Mononuclear cell (primary cell): ENCODE data around the gene SLC9A8. TPM values are rescaled to one million over a fixed set of nuclear protein-coding genes. Genes with fewer than 3 reads are reported as not detected.
"Not testable (repeated sequence)": the region's sequence is repeated elsewhere in the genome, so short reads cannot be mapped to it uniquely, and the experiment has no call there.

Experiments
- H3K27me3 ChIP-seq: 2 replicates; pipeline ENCODE4 v1.6.0; 2011; ENCODE audit warnings: low read length, control low read depth; ENCODE audit not compliant: insufficient read depth
- H3K4me1 ChIP-seq: 2 replicates; pipeline ENCODE4 v1.5.1; 2011; ENCODE audit warnings: mild to moderate bottlenecking, low read length, control low read depth; ENCODE audit not compliant: insufficient read depth
- H3K4me3 ChIP-seq: 2 replicates; pipeline ENCODE4 v1.5.1; 2011; ENCODE audit warnings: mild to moderate bottlenecking, low read length, moderate library complexity
- H3K9me3 ChIP-seq: 2 replicates; pipeline ENCODE4 v1.5.1; 2011; ENCODE audit warnings: low read depth, mild to moderate bottlenecking, control low read depth, low read length
- total RNA-seq: library from RNA; depleted of rRNA; stranded (reverse); fragments of >200 nt; gene quantifications from one replicate; pipeline ENCODE4 v1.2.3, GENCODE V29; 2012

Gene SLC9A8
- total RNA-seq, 1 donor, result 34.5 TPM

- peaks cover 55% of the 10 kb centered on the region for H3K4me1 ChIP-seq
These were observed 15.9 kb upstream of the SLC9A8 start for GRCh38 chr20:49796600-49797343.

DNA sequence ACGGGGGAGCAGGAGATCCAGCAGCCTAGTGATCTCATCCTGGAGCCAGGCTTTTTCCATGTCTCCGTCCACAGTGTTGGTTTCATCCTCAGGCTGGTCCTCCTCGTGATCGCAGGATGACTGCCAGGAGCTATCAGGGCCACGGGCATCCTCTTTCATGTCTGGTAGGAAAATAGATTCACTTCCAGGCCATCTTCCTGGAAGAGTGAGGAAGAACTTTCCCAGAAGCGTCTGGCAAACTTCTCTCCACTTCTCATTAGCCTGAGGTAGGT is 15.3 kb upstream of the SLC9A8 start:
- H3K27me3 ChIP-seq, result no peaks in the 10 kb centered on the region
- no peak overlapping the region for H3K4me3 ChIP-seq
- H3K4me1 ChIP-seq, result peaks cover 55% of the 10 kb centered on the region
- H3K9me3 ChIP-seq, result no peaks in the 10 kb centered on the region

More at GRCh38 chr20:49796600-49797343, 15.9 kb upstream of the SLC9A8 start:
- H3K4me3 ChIP-seq, result no peak overlapping the region
- no peaks in the 10 kb centered on the region for H3K9me3 ChIP-seq
- no peaks in the 10 kb centered on the region for H3K27me3 ChIP-seq

DNA sequence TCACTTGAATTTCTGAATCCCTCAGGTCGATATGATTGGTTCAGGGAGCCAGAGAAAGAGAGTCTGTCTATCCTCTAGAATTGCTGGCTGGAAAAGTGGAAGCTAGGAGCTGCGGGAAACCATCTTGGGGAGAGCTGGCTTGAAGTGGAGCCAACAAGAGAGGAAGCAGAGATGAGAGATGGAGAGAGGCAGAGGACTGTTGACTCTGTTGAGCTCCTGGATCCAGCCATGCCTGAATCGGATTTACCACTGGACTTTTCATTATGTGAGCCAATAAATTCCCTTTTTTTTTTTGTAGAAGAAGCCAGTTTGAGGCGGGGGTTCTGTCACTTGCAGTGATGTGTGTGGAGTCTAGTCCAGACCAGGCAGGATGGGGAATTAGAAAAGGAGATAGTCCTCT is 13.9 kb upstream of the SLC9A8 start:
- peaks cover 58% of the 10 kb centered on the region for H3K4me1 ChIP-seq
- H3K27me3 ChIP-seq, result no peaks in the 10 kb centered on the region
- no peak overlapping the region for H3K4me3 ChIP-seq
- no peaks in the 10 kb centered on the region for H3K9me3 ChIP-seq

DNA sequence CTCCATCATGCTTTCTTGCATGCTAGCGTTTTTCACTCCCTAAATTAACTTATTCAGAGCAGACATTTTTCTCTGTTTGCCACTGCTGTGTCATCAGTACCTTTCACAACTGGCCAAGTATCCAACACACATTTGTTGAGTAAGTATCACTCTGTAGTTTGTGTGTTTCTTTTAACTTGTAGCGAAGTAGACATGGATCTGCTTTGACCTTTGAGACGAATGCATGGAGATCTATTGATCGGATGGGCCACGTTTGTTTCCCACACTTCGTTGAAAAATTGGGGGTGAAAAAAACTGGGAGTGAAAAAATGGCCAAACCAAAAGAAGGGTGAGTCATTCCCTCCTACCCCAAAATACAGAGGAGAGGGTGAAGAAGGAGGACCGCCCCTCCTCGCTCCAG is 12.9 kb upstream of the SLC9A8 start:
- H3K27me3 ChIP-seq, result no peaks in the 10 kb centered on the region

GRCh38 chr20:49803418-49803817 is 9.2 kb upstream of the SLC9A8 start:
- Histone ChIP-seq H3K27me3 (no peaks in the 10 kb centered on the region), H3K4me1 (peaks cover 44% of the 10 kb centered on the region), H3K9me3 (no peaks in the 10 kb centered on the region), H3K4me3 (no peak overlapping the region)

More for the DNA sequence above, 12.9 kb upstream of the SLC9A8 start:
- Histone ChIP-seq H3K4me3 (no peak overlapping the region), H3K4me1 (peaks cover 48% of the 10 kb centered on the region), H3K9me3 (no peaks in the 10 kb centered on the region)

- Histone ChIP-seq H3K27me3 (no peaks in the 10 kb centered on the region), H3K4me1 (peaks cover 50% of the 10 kb centered on the region), H3K9me3 (no peaks in the 10 kb centered on the region), H3K4me3 (no peak overlapping the region)
These were observed 8.3 kb upstream of the SLC9A8 start for GRCh38 chr20:49804364-49804763.

DNA sequence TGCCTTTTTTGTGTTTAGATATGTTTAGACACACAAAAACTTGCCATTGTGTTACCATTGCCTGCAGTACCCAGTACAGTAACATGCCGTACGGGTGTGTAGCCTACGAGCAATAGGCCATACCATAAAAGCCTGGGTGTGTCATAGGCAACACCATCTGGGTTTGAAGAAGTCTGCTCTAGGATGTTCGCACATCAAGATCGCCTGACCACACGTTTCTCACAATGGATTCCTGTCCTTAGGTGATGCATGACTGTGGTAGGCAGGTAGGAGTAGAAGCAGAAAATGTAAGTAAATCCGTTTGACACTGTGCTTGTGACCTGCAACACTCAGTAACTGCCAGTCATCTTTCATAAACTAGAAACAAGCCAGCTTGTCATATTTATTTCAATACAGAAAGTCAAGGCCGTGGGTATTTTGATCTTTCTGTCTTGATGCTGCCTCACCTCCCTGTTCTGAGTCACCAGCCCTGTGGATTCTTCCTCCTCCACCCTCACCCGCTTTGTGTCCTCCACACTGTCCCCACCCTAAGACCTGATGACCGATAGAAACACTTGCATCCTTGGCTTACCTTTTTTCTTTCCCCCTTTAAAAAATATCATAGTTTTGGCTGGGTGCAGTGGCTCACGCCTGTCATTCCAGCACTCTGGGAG is 7.3 kb upstream of the SLC9A8 start:
- H3K4me3 ChIP-seq, H3K9me3 ChIP-seq, H3K27me3 ChIP-seq: not testable (repeated sequence)
- H3K4me1 ChIP-seq, result peaks cover 41% of the 10 kb centered on the region

DNA sequence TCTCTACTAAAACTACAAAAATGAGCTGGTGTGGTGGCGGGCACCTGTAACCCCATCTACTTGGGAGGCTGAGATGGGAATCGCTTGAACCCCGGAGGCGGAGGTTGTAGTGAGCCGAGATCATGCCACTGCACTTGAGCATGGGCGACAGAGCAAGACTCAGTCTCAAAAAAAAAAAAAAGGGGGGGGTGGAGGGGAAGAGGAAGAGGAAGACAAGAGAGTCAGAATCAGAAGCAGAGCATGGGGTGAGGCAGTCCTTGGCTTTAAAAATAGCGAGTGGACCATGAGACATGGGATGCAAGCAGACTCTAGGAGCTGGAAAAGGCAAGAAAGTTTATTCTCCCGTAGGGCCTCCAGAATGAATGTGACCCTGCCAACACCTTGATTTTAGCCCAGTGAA is 3.9 kb upstream of the SLC9A8 start:
- H3K27me3 ChIP-seq, result no peaks in the 10 kb centered on the region
- no peak overlapping the region for H3K4me3 ChIP-seq
- H3K9me3 ChIP-seq, result no peaks in the 10 kb centered on the region
- peaks cover 28% of the 10 kb centered on the region for H3K4me1 ChIP-seq

DNA sequence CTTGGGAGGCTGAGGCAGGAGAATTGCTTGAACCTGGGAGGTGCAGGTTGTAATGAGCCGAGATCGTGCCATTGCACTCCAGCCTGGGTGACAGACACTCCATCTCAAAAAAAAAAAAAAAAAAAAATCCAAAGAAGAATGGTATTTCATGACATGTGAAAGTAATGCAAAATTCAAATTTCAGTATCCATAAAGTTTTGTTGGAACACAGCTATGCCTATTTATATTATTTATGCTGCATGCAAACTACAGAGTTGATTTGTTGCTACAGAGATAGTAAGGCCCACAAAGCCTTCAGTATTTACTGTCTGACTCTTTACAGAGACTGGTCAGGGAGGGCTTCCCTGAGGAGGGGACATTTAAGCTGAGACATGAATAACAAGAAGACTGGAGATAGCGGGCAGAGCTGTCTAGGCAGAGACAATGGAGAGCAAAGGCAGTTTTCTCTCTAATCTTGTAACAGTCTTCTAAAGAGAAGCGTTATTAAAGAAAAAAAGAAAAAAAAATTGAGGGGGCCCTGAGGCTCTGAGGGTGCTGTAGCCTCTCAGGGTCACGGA is 2.7 kb upstream of the SLC9A8 start:
- Histone ChIP-seq H3K9me3 (no peaks in the 10 kb centered on the region), H3K4me1 (peaks cover 38% of the 10 kb centered on the region), H3K27me3 (no peaks in the 10 kb centered on the region), H3K4me3 (no peak overlapping the region)

DNA sequence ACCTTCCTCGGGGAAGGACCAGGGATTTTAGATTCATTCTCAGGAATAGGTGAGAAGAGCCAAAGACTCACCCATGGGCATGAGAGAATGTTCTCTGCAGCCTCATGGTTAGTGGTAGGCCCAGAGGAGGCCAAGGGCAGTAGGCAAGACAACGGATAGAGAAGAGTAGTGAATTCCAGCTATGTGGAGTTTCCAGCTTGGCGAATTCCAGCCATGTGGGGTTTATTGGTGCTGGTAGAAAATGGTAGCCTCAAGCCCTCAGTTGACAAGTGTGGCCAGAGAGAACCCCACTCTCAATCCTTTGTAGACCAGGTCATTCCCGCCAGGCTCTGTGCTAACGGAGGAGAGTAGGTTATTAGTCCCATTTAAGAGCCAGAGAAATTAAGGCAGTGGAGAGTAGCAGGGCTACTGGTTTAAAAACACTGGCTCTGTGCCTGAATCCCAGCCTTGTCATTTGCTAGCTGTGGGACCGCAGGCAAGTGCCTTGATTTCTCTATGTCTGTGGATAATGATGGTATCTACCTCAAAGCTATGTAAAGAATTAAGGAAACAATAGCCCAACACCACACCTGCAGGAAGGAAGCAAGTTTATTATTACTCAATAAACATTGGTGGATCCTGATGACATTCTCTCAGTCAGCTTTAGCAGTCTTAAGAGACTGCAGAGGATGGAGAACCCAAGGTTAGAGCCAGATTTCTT is 2.0 kb upstream of the SLC9A8 start:
- no peaks in the 10 kb centered on the region for H3K27me3 ChIP-seq
- peaks cover 36% of the 10 kb centered on the region for H3K4me1 ChIP-seq
- no peak overlapping the region for H3K4me3 ChIP-seq
- H3K9me3 ChIP-seq, result no peaks in the 10 kb centered on the region

DNA sequence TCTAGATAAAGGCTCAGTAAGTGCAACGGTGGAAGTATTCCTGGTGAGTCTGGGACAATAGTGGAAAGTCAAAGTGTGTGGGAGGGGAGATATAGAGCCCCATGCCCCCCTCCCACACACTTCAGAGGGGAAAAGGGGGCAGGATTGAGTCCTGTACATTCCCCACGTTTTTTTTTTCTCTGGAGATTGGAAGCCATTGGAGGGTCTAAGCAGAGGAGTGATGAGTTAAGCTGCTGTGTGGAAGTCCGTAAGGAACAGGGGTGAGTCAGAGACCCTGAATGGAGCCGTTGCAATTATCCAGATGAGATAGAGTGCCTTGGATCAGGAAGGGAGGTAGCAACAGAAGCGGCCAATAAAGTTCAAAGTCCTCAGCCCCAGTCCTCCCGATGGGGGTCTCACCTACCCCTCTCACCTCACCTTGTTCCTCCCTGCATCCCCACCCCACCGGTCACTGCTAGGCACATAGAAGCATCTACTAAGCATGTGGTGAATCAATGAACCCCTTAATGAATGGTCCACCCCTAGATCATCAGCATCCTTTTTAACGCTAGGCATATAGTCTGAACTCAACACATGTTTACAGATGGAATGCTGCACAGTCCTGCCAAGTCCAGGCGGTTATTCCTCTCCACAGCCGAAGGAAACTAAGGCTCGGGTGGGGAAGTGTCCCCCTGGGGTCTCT is 662 bp upstream of the SLC9A8 start:
- Histone ChIP-seq H3K27me3 (no peaks in the 10 kb centered on the region), H3K9me3 (no peaks in the 10 kb centered on the region), H3K4me3 (peak overlapping the region; percentile 53), H3K4me1 (peaks cover 36% of the 10 kb centered on the region)

DNA sequence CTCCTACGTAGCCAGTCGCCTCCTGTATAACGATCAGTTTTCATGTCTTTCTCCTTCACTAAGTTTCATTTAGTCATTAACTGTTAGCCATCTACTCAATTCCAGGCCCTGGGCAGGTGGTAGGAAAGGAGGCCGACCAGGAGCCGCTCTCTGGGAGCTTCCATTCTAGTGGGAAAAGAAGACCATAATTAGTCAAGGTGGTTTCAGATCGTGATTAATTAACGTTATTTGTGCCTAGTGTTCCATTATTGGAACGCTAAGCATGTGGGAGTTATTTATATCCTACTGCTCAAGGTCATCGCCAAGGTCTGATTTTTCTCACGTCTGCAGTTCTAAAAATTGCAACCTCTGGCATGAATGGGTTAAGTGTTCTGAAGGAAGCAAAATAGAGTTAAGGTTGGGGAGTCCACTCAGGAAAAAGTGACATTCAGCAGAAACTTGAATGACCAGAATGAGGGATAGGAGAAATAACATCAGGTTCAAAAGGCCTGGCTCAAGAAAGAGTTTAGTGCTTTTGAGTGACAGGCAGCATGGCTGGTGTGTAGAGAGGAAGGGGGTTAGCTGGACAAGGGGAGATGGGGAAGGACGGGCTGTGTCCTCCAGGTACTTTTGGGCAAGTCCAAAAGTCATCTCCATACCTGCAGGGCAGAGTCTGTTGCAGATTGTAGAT is 812 bp downstream of the SLC9A8 start:
- H3K4me1 ChIP-seq, result peaks cover 38% of the 10 kb centered on the region
- no peaks in the 10 kb centered on the region for H3K9me3 ChIP-seq
- no peaks in the 10 kb centered on the region for H3K27me3 ChIP-seq
- peak overlapping the region; percentile 53 for H3K4me3 ChIP-seq

DNA sequence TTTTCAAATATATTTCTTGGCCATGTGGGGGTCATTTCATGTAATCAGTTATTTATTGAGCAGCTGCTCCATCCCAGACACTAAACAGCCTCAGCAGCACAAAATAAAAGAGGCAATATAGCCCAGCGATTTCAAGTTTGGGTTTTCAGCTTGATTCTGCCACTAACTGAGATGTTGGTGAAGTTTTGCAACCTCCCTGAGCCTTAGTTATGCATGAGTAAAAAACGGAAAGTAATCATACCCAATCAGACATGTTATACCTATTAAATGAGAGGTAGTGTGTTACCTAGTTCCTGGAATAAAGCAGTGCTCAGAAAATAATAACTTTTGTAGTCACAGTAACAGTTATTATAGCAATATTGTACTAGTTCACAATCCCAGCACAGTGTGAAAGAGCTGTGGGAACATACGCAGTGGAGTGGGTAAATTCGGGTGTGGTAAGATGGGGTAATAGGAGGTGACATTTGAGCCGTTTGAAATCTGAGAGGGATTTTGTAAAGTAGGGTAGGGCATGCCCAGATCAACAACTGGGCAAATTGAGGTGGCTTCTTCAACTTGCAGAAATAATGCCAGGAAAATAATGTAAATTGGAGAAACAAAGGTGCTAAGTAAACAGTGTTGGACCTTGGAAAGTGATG is 1.5 kb downstream of the SLC9A8 start:
- peaks cover 36% of the 10 kb centered on the region for H3K4me1 ChIP-seq
- no peaks in the 10 kb centered on the region for H3K27me3 ChIP-seq
- no peaks in the 10 kb centered on the region for H3K9me3 ChIP-seq
- no peak overlapping the region for H3K4me3 ChIP-seq

- Histone ChIP-seq H3K9me3 (no peaks in the 10 kb centered on the region), H3K4me3 (no peak overlapping the region), H3K27me3 (no peaks in the 10 kb centered on the region), H3K4me1 (peaks cover 50% of the 10 kb centered on the region)
These were observed 6.2 kb downstream of the SLC9A8 start for GRCh38 chr20:49818816-49819215.
